Measurements from ENCODE around the gene GBGT1.
"Not testable (repeated sequence)": the region's sequence is repeated elsewhere in the genome, so short reads cannot be mapped to it uniquely, and the experiment has no call there.

The GBGT1 gene

DNA sequence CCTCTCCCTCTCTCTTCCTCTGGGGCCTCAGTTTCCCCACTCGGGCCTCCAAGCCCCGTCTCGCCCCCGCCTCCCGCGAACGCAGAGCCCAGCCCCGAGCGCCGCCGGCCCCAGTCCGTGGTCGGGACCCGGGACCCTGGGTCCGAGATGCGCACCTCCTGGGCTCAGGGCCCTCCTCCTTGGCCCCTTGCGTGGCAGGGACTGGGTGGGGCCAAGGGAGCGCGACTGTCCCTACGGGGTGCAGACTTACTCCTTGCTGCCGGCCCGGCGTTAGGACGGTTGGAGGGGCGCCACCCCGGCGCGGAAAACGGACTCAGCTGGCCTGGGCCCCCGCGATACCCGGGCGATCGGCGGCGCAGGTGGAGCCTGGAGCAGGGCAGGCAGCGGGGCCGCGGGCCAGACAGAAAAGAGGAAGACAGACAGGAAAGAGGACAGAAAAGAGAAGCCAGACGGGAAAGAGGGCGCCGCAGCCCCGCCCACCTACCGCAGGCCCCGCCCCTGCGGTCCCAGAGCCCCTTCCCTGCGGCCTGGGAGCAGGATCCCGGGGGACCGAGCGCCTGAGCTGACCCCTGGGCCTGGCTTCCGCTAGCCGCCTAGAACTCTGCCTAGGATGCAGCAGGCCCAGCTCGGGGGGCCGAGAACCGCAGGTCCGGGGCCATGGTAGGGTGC is at the start of gene GBGT1:
GBGT1 (minus strand) TSS at position 411 of the 669 bp plus-strand sequence. CDS start 1,502 bp downstream, outside the sequence.
- peak; percentile 37 for DNase-seq

DNA sequence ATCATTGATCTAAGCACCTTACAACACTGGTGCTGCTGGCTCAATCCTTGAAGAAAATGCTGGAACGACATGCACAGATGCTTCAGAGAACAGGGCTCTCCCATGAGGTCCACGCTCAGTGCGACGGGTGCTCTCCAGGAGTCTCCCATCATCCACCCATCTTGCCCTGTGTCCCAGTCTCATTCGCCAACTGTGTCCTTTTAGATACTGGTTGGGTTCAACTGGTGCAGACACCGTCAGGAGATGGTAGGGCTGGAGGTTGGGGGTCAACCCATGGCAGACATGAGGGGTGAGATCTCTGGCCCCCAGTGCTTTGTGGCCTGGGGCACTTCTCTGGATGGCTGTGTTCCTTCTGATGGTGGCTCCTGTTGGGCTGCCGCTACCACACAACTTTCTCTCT is 46.9 kb upstream of the GBGT1 start:
- DNase-seq: no peak

GRCh38 chr9:133210202-133210532 is 46.5 kb upstream of the GBGT1 start:
- DNase-seq: no peak

- DNase-seq: not testable (repeated sequence)
Measured at GRCh38 chr9:133209327-133210201, 45.9 kb upstream of the GBGT1 start.

GRCh38 chr9:133208880-133209300 is 45.2 kb upstream of the GBGT1 start, which contains the start of gene OBP2B:
TSS of gene OBP2B (minus strand) at chr9:133209250. CDS start at chr9:133209199, 51 bp downstream.
- not testable (repeated sequence) for DNase-seq

DNA sequence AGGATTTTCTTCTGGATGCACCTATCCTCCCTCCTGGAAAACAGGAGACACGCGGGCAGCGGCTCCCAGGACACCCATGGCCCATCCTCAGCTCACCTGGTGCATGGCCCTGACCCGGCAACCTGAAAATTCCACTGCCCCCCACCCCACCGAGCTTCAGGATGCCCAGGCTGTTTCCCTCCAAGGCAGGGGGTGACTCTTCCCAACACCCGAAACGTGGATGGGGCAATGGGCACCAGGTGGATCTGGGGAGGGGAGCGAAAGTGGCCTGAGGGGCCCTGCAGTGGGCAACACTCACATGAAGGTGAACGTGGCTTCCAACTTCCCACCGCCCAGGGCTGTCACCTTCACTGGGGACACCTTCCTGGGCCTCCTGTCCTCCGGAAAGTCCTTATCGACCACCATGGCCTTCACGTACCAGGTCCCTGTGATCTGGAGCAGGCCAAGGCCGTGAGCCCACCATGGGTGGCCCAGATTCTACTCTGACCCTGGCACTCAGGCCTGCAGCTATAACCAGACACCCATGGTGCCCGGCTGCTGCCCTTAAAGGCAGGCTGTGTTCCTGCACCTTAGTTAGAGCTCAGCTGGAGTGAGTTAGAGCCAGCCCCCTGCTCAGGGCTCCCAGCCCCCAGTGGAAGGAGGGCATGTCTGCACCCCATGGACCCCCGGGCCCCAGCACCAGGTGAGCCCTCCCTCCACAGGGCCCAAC is 44.6 kb upstream of the GBGT1 start:
- not testable (repeated sequence) for DNase-seq

- DNase-seq: no peak
Measured at GRCh38 chr9:133207540-133208170, 43.9 kb upstream of the GBGT1 start.

DNA sequence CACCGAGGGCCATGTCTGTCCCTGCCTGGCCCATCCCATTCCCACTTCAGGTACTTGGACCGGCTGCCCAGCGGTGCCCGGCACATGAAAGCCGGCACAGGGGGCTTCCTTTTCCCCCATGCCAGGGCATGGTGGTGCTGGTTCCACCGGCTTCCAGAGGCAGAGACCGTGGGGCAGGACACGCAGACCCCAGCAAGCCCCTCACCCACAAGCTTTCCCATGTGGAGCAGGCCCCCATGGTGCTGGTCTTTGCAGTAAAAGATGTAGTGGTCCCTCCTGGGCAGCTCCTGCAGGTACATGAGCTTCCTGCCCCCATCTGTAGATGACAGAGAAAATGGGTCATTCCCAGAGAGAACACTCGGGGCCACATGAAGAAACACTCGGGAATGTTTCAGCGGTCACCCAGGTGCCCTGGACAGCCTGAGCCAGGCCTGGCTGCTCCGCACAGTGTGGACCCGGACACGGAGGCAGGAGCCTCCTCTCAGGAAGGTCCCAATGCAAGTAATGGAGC is 43.4 kb upstream of the GBGT1 start:
- no peak for DNase-seq

- DNase-seq: no peak
Measured at GRCh38 chr9:133205996-133206931, 42.5 kb upstream of the GBGT1 start.

DNA sequence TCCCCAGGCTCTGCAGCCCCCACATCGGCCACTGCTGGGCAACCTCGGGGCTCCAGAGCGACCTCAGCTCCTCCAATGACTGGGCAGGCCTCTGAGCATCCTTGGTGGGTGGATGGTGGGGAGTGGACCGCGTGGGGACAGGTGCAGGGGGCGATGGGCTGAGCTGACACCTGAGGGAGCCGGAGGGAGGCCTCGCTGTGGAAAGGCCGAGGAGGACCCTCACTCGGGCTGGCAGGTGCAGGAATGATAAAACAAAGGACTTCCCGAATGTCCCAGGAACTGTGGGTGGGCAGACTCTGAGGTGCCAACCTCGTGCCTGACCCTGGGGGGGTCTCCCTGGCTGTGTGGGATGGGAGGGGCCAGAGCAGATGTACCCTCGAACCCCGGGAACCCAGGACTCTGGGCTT is 41.8 kb upstream of the GBGT1 start:
- DNase-seq: not testable (repeated sequence)

DNA sequence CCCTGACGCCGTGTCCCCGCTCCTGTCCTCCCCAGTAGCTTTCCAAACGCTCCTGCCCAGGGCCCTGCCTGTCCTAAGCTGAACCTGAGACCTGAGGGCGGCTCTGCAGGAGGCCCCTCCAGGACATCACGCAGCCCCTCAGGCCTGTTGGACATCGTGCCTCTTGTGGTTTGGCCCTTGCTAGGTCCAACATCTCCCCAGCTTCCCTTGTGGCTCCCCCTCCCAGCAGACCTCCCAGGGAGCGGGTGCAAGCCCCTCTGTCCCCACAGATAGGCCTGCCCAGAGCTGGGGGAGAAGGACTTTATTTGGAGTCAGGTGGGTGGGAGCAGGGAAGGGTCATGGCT is 41.3 kb upstream of the GBGT1 start:
- no peak for DNase-seq

DNA sequence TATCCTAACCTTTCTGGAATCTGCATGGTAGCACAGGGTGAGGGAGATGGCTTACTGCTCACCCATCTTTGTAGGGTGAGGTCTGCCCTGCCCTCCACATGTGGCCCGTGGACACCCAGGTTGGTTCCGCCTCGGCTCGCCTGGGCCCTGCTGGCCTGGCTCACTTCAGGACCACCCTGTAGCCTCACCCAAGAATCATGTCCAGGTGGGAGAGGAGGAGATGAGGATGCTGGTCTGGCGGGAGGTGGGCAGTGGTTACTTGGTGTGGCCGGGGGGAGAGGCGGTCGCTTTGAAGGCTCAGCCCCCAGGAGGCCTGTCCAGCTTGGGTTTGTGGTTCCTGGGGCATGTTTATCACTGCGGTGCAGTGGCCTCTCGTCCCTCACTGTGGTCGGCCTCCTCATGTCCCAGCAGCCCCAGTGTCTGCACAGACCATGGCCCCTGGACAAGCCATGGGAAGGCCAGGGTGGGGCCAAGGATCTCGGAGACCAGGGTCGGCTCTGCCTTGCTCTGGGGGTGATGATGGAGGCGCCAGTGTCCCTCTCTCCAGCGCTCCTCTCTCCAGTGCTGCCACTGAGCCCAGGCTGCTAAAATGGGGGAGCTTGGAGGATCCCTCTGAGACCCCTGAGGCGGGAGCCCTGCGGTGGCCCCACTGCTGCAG is 40.8 kb upstream of the GBGT1 start:
- DNase-seq: no peak

GRCh38 chr9:133203506-133204075 is 39.9 kb upstream of the GBGT1 start:
- no peak for DNase-seq

GRCh38 chr9:133202688-133203453 is 39.2 kb upstream of the GBGT1 start:
- no peak for DNase-seq

DNA sequence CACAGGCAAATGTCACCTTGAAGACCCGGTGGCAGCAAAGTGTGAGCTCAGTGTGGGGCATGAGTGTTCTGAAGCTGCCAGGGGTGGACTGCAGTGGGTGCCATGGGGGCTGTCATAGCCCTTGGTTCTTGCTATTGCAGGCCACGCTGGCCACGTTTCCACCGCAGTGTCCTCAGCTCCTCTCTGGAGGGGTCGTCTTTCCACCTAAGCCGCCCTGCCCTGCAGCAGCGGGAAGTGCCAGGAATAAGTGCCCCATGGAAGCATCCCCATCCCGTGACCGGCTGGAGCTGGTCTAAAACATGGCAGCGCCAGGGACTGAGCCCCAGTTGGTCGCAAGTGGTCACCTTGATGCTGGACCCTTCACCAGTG is 38.4 kb upstream of the GBGT1 start:
- DNase-seq: no peak

- DNase-seq: no peak
Measured at GRCh38 chr9:133201424-133202144, 37.9 kb upstream of the GBGT1 start.

DNA sequence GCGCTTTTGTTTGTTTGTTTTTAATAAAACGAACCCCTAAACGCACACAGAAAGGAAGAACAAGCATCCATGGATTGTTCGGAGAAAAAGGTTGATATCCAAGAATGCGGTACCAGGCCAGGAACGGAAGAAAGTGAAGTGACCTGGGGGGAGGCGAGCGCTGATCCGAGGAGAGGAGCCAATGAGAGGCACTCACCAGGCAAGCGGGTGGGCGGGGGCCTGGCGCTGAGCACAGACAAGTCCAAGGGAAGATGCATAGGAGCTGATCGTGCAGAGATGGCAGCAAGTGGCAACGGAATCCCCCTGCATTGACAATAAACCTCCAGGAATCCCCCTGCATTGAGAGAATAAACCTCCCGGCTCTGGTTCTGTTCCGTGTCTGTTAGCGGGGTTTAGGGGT is 36.9 kb upstream of the GBGT1 start:
- DNase-seq: no peak

- DNase-seq: no peak
Measured at GRCh38 chr9:133199648-133200321, 36.1 kb upstream of the GBGT1 start.

- DNase-seq: no peak
Measured at GRCh38 chr9:133195029-133195428, 31.3 kb upstream of the GBGT1 start.

Data from 8988T (cell line).